CD4-positive, alpha-beta T cell treated with Interferon gamma for 1 hour (primary cell): Measurements from ENCODE around the gene DOCK1.

Source experiments
- DNase-seq: peaks from one replicate; pipeline ENCODE4 v3.0.0-alpha.2; 2020

DOCK1 gene

DNA sequence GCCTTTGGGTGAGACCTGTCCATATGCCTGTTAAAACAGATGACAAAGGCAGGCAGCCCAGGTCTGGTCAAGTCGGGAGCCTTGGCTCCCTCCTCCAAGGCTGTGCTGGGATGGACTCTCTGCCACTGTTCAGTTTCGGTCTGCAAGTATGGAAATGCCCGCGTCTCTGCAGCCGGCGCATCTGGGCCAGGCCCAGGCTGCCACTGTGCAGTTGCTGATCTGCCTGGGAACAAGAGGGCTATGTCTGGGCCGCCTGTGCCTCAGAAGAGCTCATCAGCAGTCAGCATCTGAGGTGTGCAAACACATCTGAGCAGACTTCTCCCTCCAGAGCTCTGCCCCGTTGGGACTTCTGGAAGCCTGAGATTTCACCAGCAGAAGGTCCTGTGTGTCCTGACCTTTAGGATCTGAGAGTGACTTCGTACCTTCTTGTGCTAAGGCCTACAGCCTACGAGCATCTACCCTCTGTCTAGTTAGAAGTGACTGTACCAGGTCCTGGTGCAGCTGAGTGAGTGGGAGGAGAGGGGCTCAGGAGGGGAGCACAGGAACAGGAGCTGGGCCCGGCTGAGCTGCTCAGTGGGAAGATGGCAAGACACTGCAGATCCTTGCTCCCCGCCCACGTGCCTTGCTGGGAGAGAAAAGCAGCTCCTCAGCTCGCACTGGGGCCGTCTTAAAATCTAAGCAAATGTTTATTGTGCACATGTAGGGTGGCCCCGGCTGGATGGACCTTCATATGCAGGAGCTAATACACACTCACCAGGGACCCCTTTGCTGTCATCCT lies 50.9 kb downstream of the DOCK1 start:
- no peak for DNase-seq

DNA sequence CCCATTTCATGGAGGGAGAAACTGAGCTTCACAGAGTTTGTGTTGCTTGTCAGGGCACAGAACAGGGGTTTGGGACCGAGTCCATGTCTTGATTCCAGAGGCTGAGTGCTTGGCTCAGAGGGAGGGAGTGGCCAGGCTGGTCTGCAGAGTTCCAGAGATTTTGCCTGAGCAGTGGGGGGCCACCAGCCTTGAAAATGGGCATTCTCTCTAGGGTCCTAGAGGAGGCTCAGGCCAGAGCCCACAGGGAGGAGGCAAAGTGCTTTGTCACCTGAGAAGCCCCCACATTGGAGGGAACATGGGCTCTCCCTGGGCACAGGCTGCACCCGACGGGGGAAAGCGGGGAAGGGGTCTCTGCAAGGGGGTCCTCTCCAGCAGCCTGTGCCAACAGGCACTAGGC lies 51.5 kb downstream of the DOCK1 start:
- DNase-seq, result no peak

DNA sequence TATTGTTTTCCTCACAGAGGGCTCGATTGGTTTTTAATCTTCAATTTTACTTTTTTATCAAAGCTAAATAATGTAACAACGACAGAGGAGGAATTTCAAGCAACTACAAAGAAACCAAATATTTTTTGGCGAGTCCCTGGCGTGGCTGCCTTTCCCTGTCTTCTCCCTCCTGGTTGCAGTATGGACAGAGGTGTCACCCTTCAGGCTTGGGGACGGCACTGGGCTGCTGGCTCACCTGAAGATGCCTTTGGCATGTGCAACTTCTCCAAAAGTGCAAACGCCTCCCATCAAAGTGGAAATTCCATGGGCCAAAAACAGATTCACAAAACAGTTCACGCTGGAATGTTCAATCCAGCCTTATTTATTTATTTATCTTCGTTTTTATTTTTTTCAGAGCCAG lies 51.9 kb downstream of the DOCK1 start:
- no peak for DNase-seq

DNA sequence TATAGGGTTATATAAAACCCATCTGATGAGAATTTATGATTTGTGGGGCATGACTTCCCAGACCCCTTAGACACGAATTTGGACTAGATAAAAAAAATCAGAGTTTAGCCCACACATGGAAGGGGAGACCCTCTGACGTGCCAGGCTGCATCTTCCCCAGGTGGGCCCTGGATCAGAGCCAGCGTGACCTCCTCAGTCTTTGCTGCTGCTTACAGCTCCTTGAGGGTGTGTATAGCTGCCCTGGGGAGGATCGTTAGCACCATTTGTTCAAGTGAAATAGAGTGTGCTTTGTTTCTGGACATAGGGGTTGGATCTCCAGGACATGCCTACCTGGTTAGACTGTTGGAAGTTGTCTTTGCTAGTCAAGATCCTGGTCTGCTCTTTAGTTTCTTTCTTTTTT lies 54.2 kb downstream of the DOCK1 start:
- DNase-seq, result no peak

DNA sequence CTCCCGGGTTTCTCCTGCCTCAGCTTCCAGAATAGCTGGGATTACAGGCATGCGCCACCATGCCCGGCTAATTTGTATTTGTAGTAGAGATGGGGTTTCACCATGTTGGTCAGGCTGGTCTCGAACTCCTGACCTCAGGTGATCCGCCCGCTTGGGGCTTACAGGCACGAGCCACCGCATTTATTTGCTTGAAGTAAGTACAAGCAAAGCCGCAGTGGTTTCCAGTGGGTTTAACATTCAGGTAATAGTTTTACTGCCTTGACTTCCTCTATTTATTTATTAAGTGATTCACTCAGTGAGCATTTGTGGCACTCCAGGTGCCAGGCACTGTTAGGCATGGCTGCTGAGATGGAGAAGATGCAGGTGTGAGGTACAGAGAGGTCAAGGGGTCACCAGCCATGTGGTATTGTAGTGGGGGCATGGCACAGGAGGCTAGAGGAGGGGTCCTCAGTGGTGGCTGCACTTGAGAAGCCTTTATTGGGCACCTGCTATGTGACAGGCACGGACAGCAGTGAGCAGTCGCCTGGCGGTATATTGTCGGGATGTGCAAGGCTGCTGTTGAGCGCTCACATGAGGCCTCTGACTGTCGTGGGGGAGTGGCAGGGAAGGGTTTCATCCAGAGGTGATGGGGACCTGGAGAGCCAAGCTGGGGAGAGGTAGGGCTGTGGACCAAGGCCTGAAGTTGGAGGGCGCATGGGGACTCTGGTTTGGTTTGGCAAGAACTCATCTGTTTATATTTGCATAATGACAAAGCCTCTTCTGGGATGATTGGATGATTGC lies 54.9 kb downstream of the DOCK1 start:
- no peak for DNase-seq

DNA sequence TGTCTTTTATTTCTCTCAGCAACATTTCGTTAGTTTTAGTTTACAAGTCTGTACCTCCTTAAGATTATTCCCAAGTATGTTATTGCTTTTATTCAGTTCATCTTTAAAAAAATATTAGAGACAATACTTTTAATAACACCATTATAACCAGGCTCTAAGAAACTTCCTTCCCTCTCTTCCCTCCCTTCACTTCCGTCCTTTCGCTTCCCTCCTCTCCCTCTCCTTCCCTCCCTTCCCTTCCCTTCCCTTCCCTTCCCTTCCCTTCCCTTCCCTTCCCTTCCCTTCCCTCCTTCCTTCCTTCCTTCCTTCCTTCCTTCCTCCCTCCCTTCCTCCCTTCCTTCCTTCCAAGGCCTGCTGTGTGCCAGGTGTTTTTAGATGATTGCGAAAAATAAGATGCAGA lies 58.1 kb downstream of the DOCK1 start:
- no peak for DNase-seq

DNA sequence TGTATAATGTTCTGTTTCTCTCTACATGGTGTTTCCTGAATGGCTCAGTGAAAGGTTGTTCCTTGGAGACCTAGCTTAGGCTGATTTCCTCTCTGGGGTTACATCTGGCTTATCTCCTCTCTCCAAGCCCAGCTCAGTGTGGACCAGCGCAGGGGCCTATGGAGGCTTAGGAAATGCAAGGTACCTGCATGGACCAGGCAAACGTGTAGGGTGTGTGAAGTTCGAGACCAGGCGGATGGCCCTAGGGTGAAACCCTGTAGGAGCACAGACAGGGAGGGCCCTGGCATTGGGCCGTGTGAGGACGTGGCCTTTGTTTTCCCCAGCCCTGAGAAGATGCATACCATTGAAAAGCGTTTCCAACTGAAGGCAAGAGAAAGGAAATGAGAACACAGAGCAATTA lies 59.0 kb downstream of the DOCK1 start:
- no peak for DNase-seq

DNA sequence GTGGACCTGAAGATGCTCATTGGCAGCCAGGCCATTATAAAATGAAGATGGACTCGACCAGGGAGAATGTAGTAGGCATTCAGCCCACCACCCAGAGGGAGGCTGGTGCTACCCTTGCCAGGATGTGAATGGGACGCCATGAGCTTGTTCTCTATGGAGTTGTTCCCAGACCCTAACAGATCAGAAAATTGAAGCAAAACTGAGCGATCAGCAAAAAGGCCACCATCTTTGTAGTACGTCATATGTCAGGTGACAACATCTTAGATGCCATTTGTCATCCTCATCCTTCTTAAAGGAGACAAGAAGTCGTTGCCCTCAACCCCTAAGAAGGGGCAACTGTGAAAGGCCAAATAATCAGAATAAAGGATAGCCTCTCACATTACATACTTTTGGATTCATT lies 61.7 kb downstream of the DOCK1 start:
- no peak for DNase-seq

DNA sequence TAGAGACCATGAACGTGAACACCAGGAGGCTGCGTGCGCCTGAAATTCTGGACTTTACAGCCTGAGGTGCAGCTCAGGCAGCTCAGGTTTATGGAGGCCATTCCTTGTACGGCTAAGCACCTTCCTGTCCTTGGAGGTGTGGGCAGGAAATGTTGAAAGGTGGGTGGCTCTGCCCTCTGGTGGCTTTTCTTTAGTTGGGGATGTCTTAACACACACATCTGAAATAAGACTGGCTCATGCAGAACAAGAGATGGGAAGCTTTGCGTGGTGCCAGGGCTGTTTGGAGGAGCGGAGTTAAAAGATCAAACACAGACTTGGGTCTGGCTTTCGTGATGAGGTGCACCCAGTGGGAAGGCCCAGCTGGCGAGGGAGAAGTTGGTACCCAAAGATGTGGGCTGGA lies 64.1 kb downstream of the DOCK1 start:
- DNase-seq, result no peak

DNA sequence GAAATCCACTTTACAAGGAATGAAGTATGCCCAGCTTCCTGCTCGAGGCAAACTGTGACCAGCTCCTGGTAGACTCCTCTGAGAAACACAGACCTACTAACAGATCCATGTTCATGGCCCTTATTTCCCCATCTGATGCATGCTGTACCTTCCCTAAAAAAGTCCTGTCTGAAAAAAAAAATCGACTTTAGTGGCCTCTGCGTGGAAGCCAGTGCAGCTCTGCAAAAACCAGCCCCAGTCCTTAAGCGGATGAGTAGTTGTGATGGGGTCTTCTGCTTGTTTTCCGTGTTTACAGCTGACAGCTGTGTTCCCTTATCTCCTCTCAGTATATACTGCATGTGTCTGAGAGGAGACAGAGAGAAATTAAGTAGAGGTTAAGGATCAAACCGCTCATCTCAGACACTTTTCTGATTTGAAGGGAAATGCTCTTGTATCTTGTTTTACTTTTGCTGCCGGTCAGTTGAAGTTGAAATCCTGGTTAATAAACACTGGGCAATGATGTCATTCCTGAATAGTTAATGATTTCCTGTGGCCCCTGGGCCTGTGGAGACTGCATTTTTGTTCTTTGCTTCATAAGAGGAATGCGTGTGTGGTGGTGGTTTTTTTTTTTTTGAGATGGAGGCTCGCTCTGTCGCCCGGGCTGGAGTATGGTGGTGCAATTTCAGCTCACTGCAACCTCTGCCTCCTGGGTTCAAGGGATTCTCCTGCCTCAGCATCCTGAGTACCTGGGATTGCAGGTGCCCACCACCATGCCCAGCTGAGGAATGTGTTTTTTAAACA lies 67.6 kb downstream of the DOCK1 start:
- no peak for DNase-seq

DNA sequence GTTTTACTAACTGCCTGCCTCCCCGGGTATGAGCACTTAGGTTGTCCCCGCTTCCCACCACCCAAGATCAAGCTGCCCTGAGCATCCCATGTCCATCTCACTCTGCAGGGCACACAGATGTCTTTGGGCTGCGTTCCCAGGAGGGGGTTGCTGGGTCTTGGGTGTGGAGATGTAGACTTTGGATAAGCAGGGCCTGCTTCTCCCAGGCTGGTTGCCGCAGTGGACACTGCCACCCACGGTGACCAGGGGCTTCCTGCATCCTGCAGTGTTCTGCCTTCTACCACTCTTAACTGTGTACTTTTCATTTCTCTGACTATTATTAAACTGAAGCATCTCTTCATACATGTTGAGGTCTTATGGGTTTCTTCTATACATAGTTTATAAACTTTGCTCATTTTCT lies 70.0 kb downstream of the DOCK1 start:
- DNase-seq, result no peak

DNA sequence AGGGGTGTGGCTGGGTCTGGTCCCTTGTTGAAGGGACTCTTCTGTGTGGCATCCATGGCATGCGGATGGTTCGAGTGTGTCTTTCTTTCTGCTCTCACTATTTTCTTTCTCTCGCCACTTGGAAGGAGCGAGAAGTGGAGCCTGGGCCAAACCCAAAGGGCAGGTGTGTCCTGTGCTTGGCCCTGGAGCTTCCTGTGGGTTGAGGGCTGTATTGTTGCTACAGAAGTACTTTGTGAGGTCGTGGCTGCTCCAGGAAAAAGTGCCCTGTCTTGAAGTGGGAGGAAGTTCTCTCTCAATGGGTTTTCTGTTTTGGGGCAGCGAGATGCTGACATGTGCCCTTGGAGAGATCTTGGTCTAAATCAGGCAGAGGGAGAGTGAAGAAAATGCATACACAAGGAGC lies 72.0 kb downstream of the DOCK1 start:
- no peak for DNase-seq

DNA sequence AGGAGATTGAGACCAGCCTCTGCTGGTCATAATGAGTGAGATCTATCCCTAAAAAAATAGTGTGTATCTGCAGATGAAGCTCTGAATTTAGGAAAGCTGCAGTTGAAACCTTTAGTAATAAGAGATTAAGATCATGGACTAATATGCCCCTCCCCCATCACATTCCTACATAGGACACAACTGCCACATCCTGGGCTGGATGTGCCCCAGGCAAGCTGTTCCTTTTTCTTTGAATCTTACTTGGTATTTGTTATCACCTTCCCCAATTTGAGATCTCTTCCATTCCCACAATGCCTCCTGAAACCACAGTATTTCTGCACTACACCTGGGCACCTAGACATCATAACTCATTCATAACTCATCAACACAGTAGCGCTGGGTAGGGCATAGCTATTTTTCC lies 74.1 kb downstream of the DOCK1 start:
- DNase-seq, result no peak

DNA sequence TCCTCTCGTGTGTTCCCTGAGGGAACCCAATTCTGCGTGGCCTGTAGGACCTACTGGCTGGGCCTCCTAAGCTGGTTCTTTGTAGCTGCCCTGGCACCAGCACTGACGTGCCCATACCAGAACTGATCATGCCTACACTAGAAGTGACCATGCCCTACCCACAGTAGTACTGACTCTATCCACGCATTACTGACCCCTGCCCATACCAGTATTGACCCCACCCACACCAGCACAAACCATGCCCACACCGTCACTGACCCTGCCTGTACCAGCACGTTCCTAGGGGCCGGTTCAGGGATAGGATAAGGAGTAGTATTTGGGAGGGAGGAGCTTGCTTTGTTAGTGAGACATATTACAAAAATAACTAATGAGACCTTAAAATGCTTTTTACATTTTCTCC lies 88.0 kb downstream of the DOCK1 start:
- no peak for DNase-seq

DNA sequence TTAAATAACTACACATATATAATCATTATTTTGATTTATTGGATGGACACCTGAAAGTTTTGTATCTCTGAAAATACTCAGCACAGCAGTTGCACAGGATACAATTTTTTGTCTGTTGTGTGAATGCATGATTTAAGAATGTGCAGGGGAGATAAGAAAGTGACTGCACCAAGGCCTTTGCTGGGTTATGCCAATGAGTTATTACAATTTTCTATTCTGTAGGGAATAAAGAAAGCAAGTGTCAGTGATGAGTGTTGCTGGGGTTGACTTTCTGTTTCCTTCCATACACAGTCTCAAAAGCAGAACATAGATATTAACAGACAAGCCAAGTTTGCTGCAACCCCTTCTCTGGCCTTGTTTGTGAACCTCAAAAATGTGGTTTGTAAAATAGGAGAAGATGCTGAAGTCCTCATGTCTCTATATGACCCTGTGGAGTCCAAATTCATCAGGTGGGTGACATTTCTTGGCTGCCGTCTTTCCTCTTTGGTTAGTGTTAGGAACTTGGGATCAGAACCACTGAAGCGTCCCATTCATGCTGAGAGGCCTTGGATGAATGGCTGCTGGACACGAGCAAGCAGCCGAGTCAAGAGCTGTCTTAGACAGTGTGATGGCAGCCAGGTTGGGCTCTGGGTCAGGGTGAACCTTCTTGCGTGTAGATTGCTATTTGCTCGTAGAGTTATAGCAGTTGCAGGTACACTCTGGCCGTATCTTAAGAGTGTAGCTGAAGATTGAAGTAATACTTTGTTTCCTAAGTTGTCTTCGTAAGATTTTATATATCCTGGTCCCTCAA lies 92.8 kb downstream of the DOCK1 start:
- DNase-seq, result no peak

DNA sequence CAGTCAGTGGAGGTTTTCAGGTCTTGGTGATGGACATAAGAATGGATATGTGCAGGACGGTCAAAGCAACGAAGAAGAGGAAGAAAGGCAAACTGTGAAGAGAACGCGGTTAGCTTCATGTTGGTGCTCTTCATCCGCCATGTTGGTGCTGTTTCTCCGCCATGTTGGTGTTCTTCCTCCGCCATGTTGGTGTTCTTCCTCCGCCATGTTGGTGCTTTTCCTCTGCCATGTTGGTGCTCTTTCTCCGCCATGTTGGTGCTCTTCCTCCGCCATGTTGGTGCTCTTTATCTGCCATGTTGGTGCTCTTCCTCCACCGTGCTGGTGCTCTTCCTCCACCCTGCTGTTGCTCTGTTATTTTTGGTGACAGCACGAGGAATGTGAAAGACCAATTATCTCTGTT lies 95.4 kb downstream of the DOCK1 start:
- no peak for DNase-seq

DNA sequence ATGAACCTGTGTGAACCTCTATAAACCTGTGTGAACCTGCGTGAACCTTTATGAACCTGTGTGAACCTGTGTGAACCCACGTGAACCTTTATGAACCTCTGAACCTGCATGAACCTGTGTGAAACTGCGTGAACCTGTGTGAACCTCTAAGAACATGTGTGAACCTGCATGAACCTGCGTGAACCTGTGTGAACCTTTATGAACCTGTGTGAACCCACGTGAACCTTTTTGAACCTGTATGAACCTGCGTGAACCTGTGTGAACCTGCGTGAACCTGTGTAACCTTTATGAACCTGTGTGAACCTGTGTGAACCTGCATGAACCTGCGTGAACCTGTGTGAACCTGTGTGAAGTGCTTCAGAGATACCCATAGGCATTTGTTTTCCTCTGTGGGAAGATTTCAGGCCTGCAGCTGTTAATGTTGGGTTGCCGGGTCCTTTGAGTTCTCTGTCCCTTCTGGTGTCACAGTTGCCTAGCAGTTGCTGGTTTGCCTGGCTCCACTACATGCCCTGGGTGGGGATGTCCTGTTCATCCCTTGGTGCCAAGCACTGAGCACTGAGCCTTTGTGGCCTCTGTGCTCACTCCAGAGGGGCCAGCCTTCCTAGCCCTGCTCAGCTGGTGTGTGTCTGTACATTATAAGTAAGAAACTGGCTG lies 97.9 kb downstream of the DOCK1 start:
- DNase-seq, result no peak

DNA sequence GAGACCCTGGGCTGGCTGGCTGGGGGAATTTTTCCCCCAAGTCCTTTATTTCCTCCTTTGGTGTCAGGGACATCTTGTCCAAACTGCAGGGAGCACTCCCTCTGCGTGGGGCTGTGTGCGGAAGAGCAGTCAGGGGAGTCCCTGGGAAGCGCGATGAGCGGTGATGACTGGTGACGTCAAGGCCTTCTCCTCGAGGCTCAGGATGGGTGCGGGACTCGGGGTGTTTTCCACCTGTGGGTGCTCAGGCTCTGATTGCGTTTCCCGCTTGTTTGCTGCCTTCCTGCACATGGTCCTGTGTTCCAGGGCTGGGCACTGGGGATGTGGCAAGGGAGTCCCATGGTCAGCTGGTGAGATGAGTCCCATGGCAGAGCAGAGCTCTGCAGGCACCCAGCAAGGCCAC lies 101.2 kb downstream of the DOCK1 start:
- no peak for DNase-seq

DNA sequence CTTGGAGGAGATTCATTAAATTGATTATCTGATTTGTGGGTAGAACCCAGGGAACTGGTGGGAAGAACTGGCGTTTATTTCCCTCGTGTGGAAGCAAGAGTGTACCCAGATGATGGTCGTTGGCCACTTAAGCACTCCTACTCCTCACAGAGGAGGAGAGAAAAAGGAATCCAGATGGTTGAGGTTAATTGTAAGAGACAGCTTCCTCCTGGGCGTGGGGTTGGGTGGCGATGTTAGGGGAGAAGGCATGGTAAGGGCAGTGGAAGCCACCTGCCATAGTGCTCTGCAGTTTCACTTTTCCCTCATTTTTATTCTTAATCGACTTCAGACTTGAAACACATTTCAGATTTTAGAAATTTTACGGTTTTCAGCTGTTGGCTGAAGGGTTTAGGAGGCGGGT lies 104.1 kb downstream of the DOCK1 start:
- no peak for DNase-seq

DNA sequence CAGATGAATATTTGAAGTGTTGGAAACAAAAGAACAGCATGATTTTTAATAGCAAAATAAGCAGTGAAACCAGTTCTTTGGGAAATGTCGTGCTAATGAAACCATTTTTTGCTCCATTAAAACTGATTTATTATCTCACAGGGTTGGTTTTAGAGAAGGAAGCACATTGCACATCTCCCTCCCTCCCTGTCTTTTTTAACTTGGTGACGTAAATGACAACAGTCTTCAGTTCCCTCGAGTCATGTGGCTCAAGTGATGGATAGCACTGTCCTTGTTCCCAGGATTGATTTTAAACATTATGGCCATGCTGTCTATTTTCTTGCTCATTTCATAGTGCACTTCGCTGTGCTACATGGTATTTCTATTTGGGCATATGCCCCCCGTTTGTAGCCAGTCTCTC lies 105.9 kb downstream of the DOCK1 start:
- DNase-seq, result no peak

DNA sequence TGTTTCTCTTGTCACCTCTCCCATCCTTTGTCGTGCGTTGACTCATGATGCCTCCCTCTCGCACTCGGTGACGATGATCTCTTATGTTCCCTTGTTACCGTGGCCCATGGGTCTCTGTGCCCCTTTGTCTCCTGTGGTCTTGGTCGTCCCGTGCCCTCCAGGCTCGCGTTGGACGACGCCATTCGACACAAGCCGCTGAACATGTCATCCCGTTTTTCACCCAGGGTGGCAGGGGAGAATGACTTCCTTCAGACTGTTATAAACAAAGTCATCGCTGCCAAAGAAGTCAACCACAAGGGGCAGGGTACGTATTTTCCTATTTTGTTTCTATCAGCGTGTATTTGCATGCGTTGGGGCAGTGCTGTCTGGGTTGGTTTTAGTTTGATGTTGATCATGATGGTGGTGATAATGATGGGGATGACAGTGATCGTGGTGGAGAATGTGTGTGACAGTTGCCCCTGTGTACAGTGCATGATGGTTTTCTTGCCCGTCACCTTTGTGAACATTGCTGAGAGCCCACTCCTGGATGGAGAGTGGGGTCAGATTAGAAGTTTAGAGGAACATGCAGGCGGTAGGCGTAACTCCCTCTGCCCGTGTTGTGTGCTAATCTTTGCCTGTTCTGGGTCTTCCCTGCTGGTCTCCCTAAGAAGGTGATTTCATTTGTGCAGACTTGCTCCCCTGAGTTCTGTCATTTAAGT lies 107.0 kb downstream of the DOCK1 start:
- no peak for DNase-seq

DNA sequence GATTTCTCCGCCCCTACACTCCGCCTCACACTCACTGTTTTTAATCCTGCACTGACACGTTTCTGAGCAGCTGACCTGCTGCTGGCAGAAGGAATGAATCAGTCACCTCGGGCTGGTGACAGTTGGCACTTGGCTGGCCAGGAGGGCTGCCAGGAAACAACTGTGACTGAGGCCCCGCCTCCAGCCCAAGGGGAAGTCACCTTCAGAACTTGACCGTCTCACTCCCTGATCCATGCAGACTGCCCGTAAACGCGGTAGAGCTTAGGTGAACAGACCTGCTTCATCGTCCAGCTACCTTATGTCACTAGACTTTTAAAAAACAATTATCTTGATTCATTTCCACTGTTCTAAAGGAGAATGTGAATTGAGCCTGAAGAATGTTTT lies 107.5 kb downstream of the DOCK1 start:
- DNase-seq, result no peak
